ENCODE measurements around the gene GFOD1. TPM values are rescaled to one million over a fixed set of nuclear protein-coding genes. Genes with fewer than 3 reads are reported as not detected.

The GFOD1 gene
- total and polyA plus RNA-seq, 7 donors, result 2.3 to 18.3 (median 13.3) TPM

- H3K27me3 ChIP-seq, result no peaks in the 10 kb centered on the region
- intact Hi-C loops (cut with DNase I), result no loop called here
- no peaks in the 10 kb centered on the region for H3K36me3 ChIP-seq
- WGBS, 2 donors, result 72 to 75% methylated on average over 13 of the region's 13 CpGs
- H3K4me3 ChIP-seq, result no peak overlapping the region
- H3K9me3 ChIP-seq, result no peaks in the 10 kb centered on the region
- DNase-seq, result no peak
- peak overlapping the region in 1 of 4 donors; percentile 55 for H3K27ac ChIP-seq
- TF ChIP-seq EP300 (IDR thresholded peaks at IDR 0.05), result no peak
- no peak for TF ChIP-seq POLR2A (IDR thresholded peaks at IDR 0.05)
- no peak for TF ChIP-seq CTCF (IDR thresholded peaks at IDR 0.05)
- TF ChIP-seq POLR2AphosphoS5 (IDR thresholded peaks at IDR 0.05), result no peak
- H3K4me1 ChIP-seq, result peaks cover 0 to 8% (median 2%) of the 10 kb centered on the region in 4 donors
These were observed 21.6 kb upstream of the GFOD1 start for GRCh38 chr6:13508711-13509705.

GRCh38 chr6:13507306-13507860, 20.0 kb upstream of the GFOD1 start:
- Histone ChIP-seq H3K27ac (no peak overlapping the region), H3K4me1 (peaks cover 0 to 8% (median 2%) of the 10 kb centered on the region in 4 donors), H3K36me3 (no peaks in the 10 kb centered on the region), H3K4me3 (no peak overlapping the region), H3K27me3 (no peaks in the 10 kb centered on the region), H3K9me3 (no peaks in the 10 kb centered on the region)
- intact Hi-C loops (cut with DNase I), result no loop called here
- no peak for TF ChIP-seq POLR2A (IDR thresholded peaks at IDR 0.05)
- TF ChIP-seq EP300 (IDR thresholded peaks at IDR 0.05), result no peak
- no peak for TF ChIP-seq POLR2AphosphoS5 (IDR thresholded peaks at IDR 0.05)
- TF ChIP-seq CTCF (IDR thresholded peaks at IDR 0.05), result no peak
- DNase-seq, result no peak
- 73 to 86% methylated on average over 3 of the region's 3 CpGs for WGBS, 2 donors

DNA sequence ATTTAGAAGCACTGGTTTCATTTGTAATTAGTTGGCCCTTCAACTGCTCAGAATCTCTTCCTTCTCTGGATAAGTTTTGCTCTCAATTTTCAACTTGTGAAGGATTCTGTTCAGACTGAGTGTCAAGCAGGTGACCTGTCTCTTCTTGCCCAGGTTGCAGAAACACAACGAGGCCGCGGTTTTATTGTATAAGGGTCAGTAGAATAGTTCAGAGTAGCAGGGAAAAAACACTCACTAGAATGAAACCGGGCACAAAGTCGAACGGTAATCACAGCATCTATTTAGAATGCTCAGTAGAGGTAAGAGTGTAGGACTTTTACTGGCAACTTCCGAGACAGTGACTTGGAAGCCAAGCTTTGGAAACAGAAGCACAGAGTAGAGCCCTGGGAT, 17.9 kb upstream of the GFOD1 start:
- DNase-seq, result no peak
- TF ChIP-seq POLR2AphosphoS5 (IDR thresholded peaks at IDR 0.05), result no peak
- no peak for TF ChIP-seq POLR2A (IDR thresholded peaks at IDR 0.05)
- no peak for TF ChIP-seq EP300 (IDR thresholded peaks at IDR 0.05)
- TF ChIP-seq CTCF (IDR thresholded peaks at IDR 0.05), result no peak
- intact Hi-C loops (cut with DNase I), result no loop called here
- H3K9me3 ChIP-seq, result no peaks in the 10 kb centered on the region
- no peaks in the 10 kb centered on the region for H3K36me3 ChIP-seq
- no peak overlapping the region for H3K27ac ChIP-seq
- H3K4me3 ChIP-seq, result no peak overlapping the region
- 89 to 95% methylated on average over 7 of the region's 7 CpGs for WGBS, 2 donors
- no peaks in the 10 kb centered on the region for H3K27me3 ChIP-seq
- peaks cover 0 to 8% (median 2%) of the 10 kb centered on the region in 4 donors for H3K4me1 ChIP-seq

- peaks cover 0 to 8% (median 2%) of the 10 kb centered on the region in 4 donors for H3K4me1 ChIP-seq
- no peak overlapping the region for H3K27ac ChIP-seq
- intact Hi-C loops (cut with DNase I), result no loop called here
- no peak for TF ChIP-seq POLR2AphosphoS5 (IDR thresholded peaks at IDR 0.05)
- no peak for TF ChIP-seq POLR2A (IDR thresholded peaks at IDR 0.05)
- no peak for TF ChIP-seq CTCF (IDR thresholded peaks at IDR 0.05)
- no peak for TF ChIP-seq EP300 (IDR thresholded peaks at IDR 0.05)
- 88 to 90% methylated on average over 5 of the region's 5 CpGs for WGBS, 2 donors
- H3K36me3 ChIP-seq, result no peaks in the 10 kb centered on the region
- no peaks in the 10 kb centered on the region for H3K27me3 ChIP-seq
- no peak overlapping the region for H3K4me3 ChIP-seq
- H3K9me3 ChIP-seq, result no peaks in the 10 kb centered on the region
- no peak for DNase-seq
These were observed 17.4 kb upstream of the GFOD1 start for GRCh38 chr6:13504611-13505344.

Data from sigmoid colon (tissue), 7 donors.